GM23338 (cell line): Measurements from ENCODE around the gene HDAC8.

Experiments used
- EZH2phosphoT487 ChIP-seq: fragments of 200-600 bp; sonication (generic); IDR thresholded peaks from one replicate; pipeline ENCODE4 v1.8.1; 2018; ENCODE audit warnings: antibody characterized with exemption; ENCODE audit not compliant: unreplicated experiment
- POLR2AphosphoS5 ChIP-seq: IDR thresholded peaks from 2 replicates; pipeline ENCODE4 v1.6.1; 2016; ENCODE audit warnings: antibody characterized with exemption, low read depth
- STAT1 ChIP-seq: IDR thresholded peaks from one replicate; pipeline ENCODE4 v1.6.1; 2016; ENCODE audit warnings: antibody characterized with exemption; ENCODE audit not compliant: unreplicated experiment
- TF ChIP-seq, protein P1 (sequence below), 2 experiments: fragments of 200-600 bp in 1 of 2; sonication (generic) in 1 of 2; conservative IDR thresholded peaks; 2 replicates each; pipeline versions ENCODE4 v1.5.1 to v1.6.1; 2016 to 2017; ENCODE audit warnings: antibody characterized with exemption in 2 of 2, low read depth in 2 of 2, mild to moderate bottlenecking in 2 of 2, moderate library complexity in 1 of 2
- TF ChIP-seq, protein P2 (sequence below): IDR thresholded peaks from one replicate; pipeline ENCODE4 v1.6.1; 2018; ENCODE audit warnings: antibody characterized with exemption; ENCODE audit not compliant: unreplicated experiment
- TF ChIP-seq, protein P3 (sequence below): IDR thresholded peaks from 2 replicates; pipeline ENCODE4 v1.6.1; 2016; ENCODE audit warnings: antibody characterized with exemption

GRCh38 chrX:72409993-72410392, 162.7 kb downstream of the HDAC8 start:
- TF ChIP-seq POLR2AphosphoS5 (no peak), EZH2phosphoT487 (no peak), STAT1 (no peak)
- TF ChIP-seq, protein P1, sequence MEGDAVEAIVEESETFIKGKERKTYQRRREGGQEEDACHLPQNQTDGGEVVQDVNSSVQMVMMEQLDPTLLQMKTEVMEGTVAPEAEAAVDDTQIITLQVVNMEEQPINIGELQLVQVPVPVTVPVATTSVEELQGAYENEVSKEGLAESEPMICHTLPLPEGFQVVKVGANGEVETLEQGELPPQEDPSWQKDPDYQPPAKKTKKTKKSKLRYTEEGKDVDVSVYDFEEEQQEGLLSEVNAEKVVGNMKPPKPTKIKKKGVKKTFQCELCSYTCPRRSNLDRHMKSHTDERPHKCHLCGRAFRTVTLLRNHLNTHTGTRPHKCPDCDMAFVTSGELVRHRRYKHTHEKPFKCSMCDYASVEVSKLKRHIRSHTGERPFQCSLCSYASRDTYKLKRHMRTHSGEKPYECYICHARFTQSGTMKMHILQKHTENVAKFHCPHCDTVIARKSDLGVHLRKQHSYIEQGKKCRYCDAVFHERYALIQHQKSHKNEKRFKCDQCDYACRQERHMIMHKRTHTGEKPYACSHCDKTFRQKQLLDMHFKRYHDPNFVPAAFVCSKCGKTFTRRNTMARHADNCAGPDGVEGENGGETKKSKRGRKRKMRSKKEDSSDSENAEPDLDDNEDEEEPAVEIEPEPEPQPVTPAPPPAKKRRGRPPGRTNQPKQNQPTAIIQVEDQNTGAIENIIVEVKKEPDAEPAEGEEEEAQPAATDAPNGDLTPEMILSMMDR (conservative IDR thresholded peaks at IDR 0.05; ENCODE audit: low read depth in 2 of 2), result no peak
- TF ChIP-seq, protein P2, sequence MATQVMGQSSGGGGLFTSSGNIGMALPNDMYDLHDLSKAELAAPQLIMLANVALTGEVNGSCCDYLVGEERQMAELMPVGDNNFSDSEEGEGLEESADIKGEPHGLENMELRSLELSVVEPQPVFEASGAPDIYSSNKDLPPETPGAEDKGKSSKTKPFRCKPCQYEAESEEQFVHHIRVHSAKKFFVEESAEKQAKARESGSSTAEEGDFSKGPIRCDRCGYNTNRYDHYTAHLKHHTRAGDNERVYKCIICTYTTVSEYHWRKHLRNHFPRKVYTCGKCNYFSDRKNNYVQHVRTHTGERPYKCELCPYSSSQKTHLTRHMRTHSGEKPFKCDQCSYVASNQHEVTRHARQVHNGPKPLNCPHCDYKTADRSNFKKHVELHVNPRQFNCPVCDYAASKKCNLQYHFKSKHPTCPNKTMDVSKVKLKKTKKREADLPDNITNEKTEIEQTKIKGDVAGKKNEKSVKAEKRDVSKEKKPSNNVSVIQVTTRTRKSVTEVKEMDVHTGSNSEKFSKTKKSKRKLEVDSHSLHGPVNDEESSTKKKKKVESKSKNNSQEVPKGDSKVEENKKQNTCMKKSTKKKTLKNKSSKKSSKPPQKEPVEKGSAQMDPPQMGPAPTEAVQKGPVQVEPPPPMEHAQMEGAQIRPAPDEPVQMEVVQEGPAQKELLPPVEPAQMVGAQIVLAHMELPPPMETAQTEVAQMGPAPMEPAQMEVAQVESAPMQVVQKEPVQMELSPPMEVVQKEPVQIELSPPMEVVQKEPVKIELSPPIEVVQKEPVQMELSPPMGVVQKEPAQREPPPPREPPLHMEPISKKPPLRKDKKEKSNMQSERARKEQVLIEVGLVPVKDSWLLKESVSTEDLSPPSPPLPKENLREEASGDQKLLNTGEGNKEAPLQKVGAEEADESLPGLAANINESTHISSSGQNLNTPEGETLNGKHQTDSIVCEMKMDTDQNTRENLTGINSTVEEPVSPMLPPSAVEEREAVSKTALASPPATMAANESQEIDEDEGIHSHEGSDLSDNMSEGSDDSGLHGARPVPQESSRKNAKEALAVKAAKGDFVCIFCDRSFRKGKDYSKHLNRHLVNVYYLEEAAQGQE, result no peak
- TF ChIP-seq, protein P3, sequence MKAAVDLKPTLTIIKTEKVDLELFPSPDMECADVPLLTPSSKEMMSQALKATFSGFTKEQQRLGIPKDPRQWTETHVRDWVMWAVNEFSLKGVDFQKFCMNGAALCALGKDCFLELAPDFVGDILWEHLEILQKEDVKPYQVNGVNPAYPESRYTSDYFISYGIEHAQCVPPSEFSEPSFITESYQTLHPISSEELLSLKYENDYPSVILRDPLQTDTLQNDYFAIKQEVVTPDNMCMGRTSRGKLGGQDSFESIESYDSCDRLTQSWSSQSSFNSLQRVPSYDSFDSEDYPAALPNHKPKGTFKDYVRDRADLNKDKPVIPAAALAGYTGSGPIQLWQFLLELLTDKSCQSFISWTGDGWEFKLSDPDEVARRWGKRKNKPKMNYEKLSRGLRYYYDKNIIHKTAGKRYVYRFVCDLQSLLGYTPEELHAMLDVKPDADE, result no peak
